Central memory CD4-positive, alpha-beta T cell (primary cell): ENCODE results near the gene TFIP11.

ENCODE experiments used
- DNase-seq: peaks from one replicate; pipeline ENCODE4 v3.0.0; 2022

TFIP11 gene

DNA sequence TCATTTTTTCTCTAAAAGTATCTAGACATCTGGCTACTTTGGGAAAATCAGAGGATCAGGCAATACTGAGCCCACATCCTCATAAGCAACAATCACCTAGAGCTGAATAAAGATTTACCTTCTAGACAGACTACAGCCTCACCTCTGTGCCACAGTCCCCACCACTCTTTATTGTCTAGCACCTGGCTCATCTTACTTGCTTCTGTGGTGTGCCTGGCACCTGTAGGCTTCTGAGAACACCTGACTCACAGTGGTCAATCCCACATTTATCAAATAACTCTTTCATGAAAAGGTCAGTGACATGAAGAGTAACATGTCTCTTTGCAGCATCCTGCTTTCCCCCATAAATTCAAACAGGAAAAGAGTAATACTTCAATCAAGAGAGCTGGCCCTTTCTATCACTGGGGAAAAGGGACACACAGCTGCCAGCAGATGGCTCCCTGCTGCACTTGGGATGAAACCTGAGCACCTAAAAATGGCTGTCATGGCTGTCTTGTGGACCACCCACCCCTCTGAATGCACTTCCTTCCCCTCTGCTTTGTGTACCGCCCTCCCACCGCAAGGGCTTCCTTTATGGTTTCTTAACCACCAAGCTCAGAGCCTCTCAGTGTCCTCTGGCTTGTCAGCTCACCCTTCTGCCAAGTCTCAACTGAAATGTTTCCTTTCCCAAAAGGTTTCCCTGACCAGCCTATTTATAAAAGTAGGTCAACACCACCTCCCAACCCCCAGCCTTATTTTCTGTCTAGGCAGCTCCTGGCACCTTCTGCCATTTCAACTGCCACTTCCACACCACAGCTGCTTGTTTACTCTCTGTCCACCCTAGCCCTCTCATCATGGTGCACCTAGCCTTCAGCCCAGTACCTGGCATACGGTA lies 9.3 kb downstream of the TFIP11 start:
- DNase-seq: peak; percentile 62

DNA sequence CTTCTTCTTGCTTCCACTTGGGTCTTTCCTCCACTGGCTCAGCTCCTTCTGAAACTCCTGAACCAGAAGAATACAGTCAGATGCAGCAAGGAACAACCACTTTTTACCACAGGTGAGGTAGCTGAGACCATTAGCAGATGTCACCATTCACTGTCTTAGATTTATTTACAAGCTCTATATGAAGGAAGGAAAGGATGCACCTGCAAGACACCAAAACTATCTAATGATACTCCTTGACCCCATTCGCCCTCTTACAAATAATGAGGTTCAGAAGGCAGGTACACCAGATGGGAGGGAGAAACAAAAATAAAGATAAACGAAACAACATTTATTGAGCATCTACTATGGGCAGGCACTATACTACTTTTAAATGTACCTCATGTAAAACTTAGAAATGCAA lies 10.3 kb downstream of the TFIP11 start:
- DNase-seq: no peak

DNA sequence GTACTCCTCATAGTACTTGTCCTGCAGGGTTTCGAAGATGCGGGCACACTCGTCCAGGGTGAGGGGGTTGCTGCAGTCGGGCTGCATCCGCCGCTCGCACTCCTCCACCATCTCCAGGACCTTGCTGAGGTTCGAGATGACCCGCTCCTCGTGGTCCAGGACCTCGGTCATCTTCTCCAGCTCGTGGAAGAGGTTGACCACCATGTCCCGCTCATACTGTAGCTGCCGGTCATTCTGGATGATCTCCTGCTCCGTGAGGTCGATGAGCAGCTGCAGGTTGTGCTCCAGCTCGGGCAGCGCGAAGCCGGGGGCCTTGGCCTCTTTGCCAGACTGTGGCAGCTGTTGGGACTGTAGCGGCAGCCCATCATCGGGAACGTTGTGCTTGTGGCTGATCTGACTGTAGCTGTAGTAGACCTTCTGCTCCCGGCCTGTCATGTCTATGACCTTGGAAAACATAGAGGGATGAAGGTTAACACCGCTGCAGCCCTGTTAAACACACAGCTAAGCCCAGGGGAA lies 13.0 kb downstream of the TFIP11 start:
- no peak for DNase-seq

DNA sequence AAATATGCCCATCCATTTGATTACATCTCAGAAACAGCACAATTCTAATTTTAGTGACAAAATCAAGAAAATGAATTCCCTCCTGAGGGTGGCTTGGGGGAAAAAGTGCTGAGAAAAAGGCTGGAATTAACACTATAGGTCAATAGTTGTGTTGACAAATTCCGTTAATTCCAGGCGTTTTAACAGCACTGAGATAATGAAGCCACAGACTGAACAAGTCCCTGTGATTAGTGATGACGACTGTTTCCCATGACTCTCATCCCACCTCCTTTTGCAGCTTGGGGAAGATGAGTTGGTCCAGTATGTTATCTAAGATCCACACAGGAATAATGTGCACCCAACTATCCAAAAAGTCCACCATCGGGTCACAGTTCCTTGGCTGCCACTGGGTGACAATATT lies 15.8 kb downstream of the TFIP11 start:
- DNase-seq: no peak

DNA sequence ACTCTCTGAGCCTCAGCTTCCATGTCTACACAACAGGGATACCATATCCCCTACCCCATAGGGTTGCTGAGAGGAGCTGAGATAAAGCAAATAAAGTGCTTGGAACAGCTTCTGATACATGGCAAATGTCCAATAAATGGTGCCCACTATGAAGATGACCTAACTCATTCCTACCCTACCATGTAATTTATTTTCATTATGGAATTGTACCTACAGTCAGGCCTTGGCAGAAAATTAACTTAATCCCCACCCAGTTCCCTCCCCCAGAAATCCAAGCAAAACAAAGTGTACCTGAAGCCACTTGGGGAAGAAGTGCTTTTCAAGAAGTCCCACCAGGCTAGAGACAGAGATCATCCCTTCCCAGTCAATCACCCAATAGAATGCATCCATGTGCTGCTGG lies 17.8 kb downstream of the TFIP11 start:
- DNase-seq: no peak

DNA sequence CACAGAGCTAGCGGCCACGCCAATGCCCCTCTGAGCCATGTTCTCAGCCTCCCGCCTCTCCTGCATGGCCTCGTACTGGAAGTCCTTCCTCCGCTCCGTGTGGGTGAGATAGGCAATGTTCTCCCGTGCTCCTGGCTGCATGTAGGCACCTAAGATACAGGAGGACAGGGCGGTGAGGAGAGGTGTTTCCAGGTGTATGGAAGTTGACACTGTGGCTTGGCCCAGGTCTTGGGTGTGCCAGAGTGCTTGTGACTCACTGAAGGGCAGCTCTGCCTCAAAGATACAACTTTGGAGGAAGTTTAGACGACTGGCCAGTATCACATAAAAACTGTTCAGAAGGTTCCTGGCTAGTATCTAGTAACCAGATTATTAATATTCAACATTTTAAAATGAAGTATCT lies 20.1 kb downstream of the TFIP11 start:
- no peak for DNase-seq

DNA sequence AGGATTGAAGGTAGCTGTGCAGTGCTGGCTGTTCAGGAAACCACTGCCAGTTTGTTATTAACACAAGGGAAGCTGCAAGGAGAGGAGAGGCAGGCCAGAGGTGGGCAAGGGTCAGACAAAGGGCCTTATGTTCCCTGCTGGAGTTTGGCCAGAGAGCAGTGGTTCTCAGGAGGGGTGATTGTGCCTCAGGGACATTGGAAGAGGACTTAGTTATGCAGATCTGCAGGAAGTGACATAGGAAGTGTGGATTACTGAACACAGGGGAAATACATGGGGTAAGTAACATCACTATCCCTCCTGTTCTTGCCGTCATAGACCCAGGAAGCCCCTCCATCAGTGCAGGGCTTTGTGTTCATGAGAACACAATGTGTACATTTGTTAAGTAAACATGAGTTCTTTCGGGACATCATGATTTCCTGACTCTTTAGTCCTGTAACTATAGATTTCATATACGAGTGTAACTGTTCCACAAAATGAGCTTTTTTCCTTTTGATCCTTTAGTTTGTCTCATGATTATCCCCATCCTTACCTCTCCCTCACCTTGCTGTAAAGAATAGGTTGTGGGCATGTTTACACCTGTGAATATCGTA lies 22.7 kb downstream of the TFIP11 start:
- no peak for DNase-seq

DNA sequence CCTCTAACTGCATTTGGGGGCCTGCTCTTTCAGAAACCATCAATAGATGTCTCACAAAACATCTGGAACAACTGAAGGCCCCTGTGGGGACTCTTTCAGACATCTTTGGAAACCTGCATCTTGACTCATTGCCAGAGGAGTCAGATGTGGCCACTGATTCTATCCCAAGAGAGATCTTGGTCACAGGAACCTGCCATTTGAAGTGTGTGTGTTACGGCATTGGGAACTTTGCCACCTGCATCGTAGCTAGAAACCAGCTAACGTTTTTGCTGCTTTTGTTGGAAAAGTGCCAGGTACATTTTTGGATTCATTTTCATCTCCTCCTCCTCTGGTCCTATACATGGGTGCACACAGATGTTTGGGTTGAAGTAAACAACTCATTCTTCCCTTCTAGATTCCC lies 24.3 kb downstream of the TFIP11 start:
- DNase-seq: no peak

DNA sequence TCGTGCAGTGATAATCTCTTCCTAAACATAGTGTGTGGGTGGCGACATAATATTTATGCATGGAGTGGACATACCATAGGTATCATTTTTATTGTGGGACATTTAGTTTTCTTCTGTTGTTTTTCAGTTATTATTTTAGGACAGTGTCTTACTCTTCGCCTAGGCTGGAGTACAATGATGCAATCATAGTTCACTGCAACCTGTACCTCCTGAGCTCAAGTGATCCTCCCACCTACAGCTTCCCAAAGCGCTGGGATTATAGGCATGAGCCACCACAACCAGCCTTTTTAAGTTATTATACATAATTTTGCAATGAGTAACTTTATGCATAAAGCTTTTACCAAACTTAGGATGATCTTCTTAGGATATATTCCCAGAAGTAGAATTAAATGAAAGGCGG lies 25.9 kb downstream of the TFIP11 start:
- no peak for DNase-seq

DNA sequence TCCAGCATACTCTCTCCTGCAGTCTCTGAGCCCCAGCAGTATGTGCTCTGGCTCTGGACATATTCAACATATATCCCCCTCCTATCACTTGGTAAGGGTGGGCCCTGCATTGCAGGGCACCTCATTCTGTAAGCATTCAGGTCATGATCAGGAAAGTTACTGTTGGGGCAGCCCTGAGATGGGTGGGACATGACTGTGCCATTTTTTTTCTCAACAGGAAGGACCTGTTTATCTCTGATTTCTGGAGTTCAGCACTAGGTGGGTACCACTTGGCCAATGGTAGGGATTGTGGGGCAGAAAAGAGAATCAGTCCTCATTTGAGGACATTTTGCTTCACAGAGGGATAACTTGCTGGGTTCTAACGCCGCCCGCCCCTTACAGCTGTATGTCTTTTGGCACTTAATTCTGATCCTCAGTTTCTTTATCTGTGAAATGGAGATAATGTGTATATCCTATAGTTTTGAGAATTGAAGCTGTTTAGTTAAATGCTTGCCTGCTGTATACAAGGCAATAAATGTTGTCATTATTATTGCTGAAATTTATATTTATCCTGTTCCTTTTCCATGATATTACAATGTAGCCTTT lies 26.4 kb downstream of the TFIP11 start:
- no peak for DNase-seq

DNA sequence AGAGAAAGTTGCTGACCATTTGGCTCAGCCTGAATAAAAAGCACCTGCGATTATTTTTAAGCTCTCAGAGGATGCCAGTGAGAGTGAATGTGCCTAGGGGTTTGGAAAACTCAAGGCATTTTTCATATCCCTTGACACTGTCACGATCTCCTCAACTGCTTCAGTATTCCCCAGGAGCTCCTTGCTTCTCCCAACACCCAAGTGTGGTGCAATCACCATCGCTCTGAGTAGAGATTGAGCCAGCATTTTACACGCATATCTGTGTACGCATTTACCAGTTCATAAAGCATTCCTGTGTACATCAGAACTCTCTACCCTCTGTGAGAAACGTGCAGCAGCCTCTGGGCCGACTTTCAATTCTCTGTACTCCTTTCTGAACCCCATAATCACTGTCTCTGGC lies 27.3 kb downstream of the TFIP11 start:
- DNase-seq: no peak

DNA sequence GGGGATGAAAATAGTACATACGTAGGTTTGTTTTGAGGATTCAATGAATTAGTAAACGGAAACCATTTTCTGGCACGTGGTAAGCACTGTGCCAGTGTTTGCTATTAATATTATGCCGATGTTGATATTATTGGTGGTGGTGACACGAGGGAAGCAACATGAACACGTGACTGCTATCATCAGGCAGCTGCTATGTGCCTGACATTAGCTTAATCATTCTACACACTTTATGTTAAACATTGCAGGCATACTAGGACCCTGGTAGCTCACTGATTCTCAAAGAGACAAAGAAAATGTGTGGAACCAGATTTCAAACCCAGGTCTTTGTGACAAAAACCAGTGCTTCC lies 27.9 kb downstream of the TFIP11 start:
- DNase-seq: peak; percentile 42

DNA sequence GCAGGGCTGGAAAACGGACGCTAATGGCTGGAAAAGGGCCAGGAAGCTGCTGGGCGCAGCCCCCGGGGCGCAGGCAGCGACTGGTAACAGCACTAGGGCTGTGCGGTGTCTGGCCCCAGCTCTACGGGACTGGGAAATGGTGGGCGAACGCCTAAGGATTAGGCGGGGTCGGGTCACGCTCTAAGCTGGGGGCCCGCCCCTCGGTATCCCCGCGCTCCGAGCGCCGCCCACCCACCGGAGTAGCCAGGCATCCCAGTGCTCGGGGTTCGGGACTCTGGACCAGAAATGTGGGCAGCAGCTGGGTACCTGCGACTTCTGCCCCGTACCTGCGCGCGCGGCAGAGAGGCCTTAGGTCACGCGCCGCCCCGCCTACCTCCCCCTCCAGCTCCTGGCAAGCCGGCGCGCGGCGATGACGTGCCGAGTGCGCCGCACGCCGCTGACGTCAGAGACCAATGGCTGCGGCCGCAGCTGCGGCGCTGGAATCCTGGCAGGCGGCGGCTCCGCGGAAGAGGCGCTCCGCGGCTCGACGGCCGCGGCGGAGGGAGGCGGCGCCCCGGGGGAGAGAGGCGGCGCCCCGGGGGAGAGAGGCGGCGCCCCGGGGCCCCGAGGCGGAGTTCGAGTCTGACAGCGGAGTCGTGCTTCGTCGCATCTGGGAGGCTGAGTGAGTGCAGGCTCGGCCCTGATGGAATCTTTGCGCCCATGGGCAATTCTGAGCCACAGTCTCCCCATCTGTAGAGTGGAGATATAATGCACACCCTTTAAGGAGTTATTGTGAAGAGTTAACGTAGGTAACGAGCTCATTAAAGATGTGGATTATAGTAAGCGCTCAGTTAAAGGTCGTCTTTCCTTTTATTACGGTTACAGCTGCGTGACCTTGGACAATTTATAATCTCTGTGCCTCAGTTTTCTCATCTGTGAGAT lies 28.6 kb downstream of the TFIP11 start, which contains the start of the genes HPS4 and SRRD:
Gene HPS4 (minus strand): TSS at position 345 of the 921 bp plus-strand sequence. CDS start 2,021 bp downstream, outside the sequence.
Gene SRRD (plus strand): TSS at position 439 of the 921 bp plus-strand sequence. CDS start 14 bp downstream, at position 453.
- peak; percentile 92 for DNase-seq

DNA sequence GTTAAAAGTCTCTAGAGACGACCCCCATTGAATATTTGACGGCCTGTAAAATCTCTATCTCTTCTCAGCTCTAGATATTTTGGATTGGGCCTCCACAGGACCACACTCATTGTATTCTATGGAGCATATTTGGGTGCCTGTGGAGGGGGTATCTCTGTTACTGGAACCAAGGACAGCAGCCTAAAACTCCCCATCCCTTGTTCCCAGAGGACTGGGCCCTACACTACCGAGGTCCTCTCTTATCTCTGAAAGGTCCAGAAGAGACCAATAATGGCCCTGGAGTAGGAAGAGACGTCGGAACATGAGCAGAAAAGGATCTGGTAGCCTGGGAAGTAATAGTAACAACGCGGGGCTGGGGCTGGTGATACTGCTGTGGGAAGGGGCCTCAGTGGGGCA lies 29.2 kb downstream of the TFIP11 start:
- no peak for DNase-seq

DNA sequence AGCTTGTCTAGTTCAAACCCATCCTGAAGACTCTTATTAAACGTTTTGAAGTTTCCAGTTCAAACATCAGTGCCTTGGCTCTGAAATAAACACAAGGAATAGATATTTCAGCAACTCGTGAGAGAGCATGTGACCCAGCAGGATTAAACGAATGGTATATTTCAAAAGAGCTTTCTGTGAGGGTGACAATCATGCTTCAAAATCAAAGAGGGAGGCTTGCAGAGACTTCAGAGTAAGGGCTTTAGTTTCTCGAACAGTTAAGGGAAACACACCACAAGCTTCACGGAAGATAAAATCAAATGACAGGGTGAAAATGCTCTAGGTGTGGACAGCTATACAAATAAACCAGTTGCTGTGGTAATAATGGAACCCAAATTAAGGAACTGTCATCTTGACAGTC lies 30.1 kb downstream of the TFIP11 start:
- no peak for DNase-seq

DNA sequence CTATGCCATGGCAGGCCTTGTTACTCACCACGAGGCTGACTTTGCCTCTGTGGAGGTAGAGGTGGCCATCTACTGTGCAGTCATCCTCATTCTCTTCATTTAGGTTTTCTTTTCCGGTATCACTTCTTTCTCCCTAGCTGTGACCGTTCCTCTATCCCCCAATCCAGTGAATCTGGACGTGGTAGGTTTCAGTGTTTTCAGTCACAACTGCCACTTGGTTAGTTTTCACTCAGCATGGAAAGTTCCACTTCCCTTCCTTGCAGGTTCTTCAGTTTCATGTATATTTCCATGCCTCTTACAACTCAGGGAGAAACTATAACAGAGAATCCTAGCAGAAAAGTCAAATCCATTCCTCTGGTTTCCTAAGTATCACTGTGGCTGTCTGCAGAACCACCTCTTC lies 30.6 kb downstream of the TFIP11 start:
- DNase-seq: no peak

DNA sequence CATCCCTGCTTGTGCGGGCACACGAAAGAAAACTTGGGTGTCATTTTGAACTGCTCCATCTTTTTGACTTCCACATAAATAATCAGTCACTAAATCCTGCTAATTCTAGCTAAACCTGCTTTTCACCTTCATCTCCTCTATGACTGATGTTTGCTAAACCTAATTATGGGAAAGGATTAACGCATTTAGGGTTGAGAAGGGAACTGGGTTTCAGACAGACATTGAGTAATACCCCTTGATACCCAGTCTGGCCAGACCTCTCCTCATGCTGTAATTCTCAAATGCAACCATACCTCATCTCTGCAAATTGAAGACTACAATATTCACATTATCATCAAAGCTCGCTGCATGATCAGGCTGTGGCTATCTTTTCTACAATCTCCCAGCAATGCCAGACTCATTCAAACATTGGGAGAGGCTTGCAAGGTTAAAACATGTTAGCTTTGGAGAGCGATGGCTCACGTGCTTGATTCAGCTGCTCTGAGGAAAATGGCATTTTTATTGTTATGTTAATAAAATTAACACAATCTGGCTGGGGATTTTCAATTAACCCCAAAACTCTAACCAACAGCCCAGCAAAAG lies 31.1 kb downstream of the TFIP11 start:
- DNase-seq: no peak

DNA sequence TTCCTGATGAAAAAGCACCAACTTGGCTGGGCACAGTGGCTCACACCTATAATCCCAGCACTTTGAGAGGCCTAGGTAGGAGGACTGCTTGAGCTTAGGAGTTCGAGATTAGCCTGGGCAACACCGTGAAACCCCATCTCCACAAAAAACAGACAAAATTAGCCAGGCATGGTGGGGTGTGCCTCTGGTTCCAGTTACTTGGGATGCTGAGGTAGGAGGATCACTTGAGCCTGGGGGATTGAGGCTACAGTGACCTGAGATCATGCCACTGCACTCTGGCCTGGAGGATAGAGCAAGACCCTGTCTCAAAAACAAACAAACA lies 31.7 kb downstream of the TFIP11 start:
- DNase-seq: no peak

DNA sequence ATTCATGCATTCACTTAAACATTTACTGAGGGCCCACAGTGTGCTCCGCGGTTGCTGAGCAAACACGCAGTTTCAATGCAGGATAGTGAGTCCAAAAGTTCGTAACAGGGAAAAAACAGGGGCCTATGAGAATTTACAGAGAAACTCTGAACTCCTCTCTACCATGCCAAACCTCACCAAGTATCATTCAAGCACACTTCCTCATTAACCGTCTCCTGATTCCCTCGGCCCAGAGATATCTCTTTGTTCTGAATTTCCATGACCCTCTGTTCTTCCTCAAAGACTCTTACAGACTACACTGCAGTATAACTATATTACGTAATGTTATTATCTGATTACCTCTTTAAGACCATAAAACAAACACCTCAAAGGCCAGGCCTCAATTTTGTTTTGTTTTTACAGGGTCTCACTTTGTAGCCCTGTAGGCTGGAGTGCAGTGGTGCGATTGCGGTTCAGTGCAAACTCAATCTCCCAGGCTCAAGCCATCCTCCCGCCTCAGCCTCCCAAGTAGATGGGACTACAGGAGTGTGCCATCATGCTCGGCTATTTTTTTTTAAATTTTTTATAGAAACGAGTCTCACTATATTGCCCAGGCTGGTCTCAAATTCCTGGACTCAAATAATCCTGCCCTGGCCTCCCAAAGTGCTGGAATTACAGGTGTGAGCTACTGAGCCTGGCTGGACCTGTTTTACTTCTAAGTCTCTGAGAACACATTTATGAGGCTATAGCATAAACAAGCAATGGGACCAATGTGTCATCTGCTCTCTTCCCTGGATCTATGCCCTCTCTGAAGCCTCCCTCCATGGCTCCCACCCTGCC lies 32.3 kb downstream of the TFIP11 start:
- DNase-seq: no peak

DNA sequence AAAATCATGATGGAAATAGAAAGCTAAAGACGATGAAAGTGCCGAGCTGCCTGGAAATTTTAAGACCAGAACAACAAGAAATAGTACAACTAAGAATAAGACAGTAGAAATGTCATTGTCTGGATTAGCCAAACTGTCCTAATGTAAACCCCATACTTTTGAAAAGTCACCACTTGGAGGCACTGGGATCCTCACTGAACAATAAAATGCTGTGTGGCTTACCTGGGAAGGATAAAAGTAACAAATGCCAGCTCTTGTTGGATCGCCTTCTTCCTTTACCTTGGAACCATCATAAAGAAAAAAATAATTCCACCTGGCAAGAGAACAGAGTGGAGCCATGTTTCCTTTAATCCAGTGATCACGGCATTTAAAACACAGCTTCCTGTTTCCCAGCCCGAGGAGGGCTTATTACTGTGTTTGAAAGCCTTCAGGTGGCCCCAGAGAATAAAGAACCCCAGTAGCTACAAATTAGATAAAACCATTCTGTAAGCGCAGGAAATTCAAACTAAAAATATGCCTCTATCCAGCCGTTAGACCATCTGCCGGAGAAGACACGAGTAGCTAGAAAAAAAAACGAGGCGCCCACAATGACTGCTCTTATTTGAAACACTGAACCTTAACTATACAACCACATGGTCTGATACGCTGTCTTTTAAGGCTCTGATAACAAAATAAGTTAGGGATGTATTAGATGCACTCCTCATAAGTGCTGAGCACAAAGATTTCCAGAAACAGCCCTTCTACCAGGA lies 33.1 kb downstream of the TFIP11 start:
- no peak for DNase-seq

DNA sequence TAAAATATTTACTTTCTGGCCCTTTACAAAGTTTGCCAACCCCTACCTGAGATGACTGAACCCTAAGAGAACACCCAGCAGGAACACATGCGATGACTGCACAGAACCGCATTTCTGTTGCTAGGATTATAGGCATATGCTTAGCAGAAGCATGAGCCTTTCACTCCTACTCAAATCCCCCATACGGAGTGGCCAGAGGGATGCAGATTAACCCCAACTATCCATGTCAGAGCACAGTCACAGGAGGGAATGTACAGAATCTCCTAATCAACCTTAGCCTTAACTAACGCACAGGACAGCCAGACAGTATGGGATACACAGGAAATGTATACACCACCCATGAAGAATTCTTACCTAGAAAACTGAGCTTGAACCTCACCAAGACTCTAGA lies 34.9 kb downstream of the TFIP11 start:
- DNase-seq: no peak
